ENCODE results near the gene NR3C2. TPM values are rescaled to one million over a fixed set of nuclear protein-coding genes. Genes with fewer than 3 reads are reported as not detected.

The NR3C2 gene
- polyA plus RNA-seq, 1 donor from 2014 or later, result 0.06 TPM

DNA sequence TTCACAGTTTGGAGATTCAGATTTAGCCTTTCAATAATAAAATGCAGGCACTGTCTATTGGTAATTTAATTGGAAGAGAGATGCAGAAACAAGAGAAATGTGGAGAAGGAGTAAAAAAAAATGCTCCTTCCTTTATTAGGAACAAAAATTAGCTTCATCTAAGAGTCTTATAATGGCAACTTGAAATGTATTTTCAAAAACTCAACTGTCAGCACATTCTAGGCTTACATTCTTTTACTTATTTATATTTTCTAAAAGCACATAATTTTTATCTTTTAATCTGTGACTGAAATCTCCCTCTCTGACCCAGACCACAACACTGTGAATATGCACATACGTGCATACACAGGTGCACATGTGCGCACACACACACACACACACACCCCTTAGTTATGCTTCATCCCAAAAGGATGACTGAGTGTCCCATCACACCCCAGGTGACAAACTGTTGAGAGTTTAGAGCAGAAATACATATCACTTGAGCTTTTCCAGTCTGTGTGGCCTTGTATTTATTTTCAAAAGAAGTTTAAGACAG, 29.7 kb downstream of the NR3C2 start (continued):
- TF ChIP-seq MXI1 (conservative IDR thresholded peaks at IDR 0.05; ENCODE audit: poor library complexity, severe bottlenecking), result no peak

DNA sequence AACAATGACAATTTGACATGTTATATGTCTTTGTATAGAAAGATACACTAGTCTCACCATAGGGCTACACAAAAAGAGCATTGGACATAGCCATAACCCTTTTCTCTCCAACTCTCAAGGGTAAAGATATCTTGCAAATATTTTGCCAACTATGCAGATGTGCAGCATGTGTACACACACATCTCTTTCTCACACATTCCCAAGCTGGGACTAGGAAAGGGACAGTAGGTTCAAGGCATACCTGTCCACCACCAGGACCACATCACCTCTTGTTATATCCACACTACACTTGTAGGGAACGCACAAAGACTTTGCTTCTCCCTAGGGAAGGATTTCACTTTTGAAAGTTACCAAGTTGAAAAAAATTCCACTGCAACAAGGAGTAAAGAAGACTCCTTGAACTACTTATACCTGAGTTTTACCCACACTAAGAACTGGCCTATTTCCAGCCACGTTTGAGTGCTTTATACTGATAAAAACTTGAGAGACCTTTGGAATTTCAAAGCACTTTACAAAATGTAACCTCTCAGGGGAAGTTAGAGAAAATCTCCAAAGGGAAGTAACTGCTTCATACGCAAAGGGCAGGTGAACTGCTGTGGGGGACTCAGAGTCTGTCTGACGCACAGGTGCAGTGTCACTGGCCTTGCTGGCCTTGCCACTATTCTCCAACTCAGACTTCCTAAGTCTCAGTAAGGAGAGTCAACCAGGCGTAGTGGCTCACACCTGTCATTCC, 36.9 kb downstream of the NR3C2 start:
- Histone ChIP-seq H3K9me2 (ENCODE audit: insufficient read depth, low read length) (no peaks in the 10 kb centered on the region), H3K27ac (ENCODE audit: low read length) (no peak overlapping the region), H3K9ac (ENCODE audit: low read length) (no peak overlapping the region), H3K79me2 (replicated peaks; ENCODE audit: insufficient read depth, low read length) (no peaks in the 10 kb centered on the region), H3K9me3 (ENCODE audit: low read length) (no peaks in the 10 kb centered on the region), H3F3A (ENCODE audit: insufficient read depth, low read length, poor library complexity, severe bottlenecking) (no peaks in the 10 kb centered on the region), H3K4me2 (ENCODE audit: low read length) (no peak overlapping the region), H3K4me3 (ENCODE audit: low read length) (no peak overlapping the region), H2AFZ (ENCODE audit: low read depth, low read length) (no peak overlapping the region), H4K20me1 (ENCODE audit: insufficient read depth) (no peaks in the 10 kb centered on the region), H3K36me3 (ENCODE audit: insufficient read depth, low read length) (no peaks in the 10 kb centered on the region), H3K27me3 (ENCODE audit: insufficient read depth, low read depth, low read length) (no peaks in the 10 kb centered on the region)
- TF ChIP-seq EP300 (conservative IDR thresholded peaks at IDR 0.05; ENCODE audit: poor library complexity, severe bottlenecking), result no peak
- TF ChIP-seq RAD21 (conservative IDR thresholded peaks at IDR 0.05), result no peak
- TF ChIP-seq TAF1 (IDR thresholded peaks at IDR 0.05; ENCODE audit: low read depth), result no peak
- no peak for TF ChIP-seq POLR2AphosphoS5 (IDR thresholded peaks at IDR 0.05)
- TF ChIP-seq, protein P1, sequence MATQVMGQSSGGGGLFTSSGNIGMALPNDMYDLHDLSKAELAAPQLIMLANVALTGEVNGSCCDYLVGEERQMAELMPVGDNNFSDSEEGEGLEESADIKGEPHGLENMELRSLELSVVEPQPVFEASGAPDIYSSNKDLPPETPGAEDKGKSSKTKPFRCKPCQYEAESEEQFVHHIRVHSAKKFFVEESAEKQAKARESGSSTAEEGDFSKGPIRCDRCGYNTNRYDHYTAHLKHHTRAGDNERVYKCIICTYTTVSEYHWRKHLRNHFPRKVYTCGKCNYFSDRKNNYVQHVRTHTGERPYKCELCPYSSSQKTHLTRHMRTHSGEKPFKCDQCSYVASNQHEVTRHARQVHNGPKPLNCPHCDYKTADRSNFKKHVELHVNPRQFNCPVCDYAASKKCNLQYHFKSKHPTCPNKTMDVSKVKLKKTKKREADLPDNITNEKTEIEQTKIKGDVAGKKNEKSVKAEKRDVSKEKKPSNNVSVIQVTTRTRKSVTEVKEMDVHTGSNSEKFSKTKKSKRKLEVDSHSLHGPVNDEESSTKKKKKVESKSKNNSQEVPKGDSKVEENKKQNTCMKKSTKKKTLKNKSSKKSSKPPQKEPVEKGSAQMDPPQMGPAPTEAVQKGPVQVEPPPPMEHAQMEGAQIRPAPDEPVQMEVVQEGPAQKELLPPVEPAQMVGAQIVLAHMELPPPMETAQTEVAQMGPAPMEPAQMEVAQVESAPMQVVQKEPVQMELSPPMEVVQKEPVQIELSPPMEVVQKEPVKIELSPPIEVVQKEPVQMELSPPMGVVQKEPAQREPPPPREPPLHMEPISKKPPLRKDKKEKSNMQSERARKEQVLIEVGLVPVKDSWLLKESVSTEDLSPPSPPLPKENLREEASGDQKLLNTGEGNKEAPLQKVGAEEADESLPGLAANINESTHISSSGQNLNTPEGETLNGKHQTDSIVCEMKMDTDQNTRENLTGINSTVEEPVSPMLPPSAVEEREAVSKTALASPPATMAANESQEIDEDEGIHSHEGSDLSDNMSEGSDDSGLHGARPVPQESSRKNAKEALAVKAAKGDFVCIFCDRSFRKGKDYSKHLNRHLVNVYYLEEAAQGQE (IDR thresholded peaks at IDR 0.05; ENCODE audit: borderline replicate concordance), result no peak
- TF ChIP-seq, protein P2, sequence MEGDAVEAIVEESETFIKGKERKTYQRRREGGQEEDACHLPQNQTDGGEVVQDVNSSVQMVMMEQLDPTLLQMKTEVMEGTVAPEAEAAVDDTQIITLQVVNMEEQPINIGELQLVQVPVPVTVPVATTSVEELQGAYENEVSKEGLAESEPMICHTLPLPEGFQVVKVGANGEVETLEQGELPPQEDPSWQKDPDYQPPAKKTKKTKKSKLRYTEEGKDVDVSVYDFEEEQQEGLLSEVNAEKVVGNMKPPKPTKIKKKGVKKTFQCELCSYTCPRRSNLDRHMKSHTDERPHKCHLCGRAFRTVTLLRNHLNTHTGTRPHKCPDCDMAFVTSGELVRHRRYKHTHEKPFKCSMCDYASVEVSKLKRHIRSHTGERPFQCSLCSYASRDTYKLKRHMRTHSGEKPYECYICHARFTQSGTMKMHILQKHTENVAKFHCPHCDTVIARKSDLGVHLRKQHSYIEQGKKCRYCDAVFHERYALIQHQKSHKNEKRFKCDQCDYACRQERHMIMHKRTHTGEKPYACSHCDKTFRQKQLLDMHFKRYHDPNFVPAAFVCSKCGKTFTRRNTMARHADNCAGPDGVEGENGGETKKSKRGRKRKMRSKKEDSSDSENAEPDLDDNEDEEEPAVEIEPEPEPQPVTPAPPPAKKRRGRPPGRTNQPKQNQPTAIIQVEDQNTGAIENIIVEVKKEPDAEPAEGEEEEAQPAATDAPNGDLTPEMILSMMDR (IDR thresholded peaks at IDR 0.05; ENCODE audit: poor library complexity, severe bottlenecking), result no peak
- no peak for TF ChIP-seq SMC3 (conservative IDR thresholded peaks at IDR 0.05; ENCODE audit: poor library complexity)

DNA sequence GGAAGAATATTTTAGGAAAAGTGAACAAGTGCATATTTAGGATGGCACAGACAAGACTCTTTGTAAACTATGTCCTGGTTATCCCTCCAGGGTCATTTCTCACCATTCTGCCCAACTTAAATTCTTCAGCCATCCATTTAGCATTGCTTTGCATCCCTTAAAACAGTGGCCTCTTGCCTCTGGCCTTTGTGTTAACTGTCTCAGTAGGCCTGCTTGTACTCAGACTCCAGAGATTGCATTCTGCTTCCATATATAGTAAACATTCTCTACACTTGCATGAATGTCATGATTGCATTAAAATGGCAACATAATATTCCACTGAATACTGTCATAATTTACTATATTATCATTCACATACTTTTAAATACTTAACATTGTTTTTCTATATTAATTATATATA, 43.2 kb downstream of the NR3C2 start:
- Histone ChIP-seq H3K79me2 (replicated peaks; ENCODE audit: insufficient read depth, low read length) (no peaks in the 10 kb centered on the region), H2AFZ (ENCODE audit: low read depth, low read length) (no peak overlapping the region), H3K4me3 (ENCODE audit: low read length) (no peak overlapping the region), H3K27me3 (ENCODE audit: insufficient read depth, low read depth, low read length) (no peaks in the 10 kb centered on the region), H3K27ac (ENCODE audit: low read length) (no peak overlapping the region), H3K36me3 (ENCODE audit: insufficient read depth, low read length) (no peaks in the 10 kb centered on the region), H3F3A (ENCODE audit: insufficient read depth, low read length, poor library complexity, severe bottlenecking) (no peaks in the 10 kb centered on the region), H4K20me1 (ENCODE audit: insufficient read depth) (no peaks in the 10 kb centered on the region), H3K9ac (ENCODE audit: low read length) (no peak overlapping the region), H3K9me3 (ENCODE audit: low read length) (no peaks in the 10 kb centered on the region), H3K9me2 (ENCODE audit: insufficient read depth, low read length) (no peaks in the 10 kb centered on the region), H3K4me2 (ENCODE audit: low read length) (no peak overlapping the region)
- TF ChIP-seq POLR2AphosphoS5 (IDR thresholded peaks at IDR 0.05) (no peak), TAF1 (IDR thresholded peaks at IDR 0.05; ENCODE audit: low read depth) (no peak), SMC3 (conservative IDR thresholded peaks at IDR 0.05; ENCODE audit: poor library complexity) (no peak), EP300 (conservative IDR thresholded peaks at IDR 0.05; ENCODE audit: poor library complexity, severe bottlenecking) (no peak), EZH2 (IDR thresholded peaks at IDR 0.05; ENCODE audit: borderline replicate concordance, insufficient read depth, low read length, poor library complexity, severe bottlenecking) (no peak), RAD21 (conservative IDR thresholded peaks at IDR 0.05) (no peak), MXI1 (conservative IDR thresholded peaks at IDR 0.05; ENCODE audit: poor library complexity, severe bottlenecking) (no peak)
- TF ChIP-seq, protein P2 (IDR thresholded peaks at IDR 0.05; ENCODE audit: poor library complexity, severe bottlenecking), result no peak
- TF ChIP-seq, protein P1 (IDR thresholded peaks at IDR 0.05; ENCODE audit: borderline replicate concordance), result no peak

Data from neural cell (in vitro differentiated cells).